Osteocyte (in vitro differentiated cells): ENCODE results near the gene ANKH. TPM values are rescaled to one million over a fixed set of nuclear protein-coding genes. Genes with fewer than 3 reads are reported as not detected.

Experiments used
- DNase-seq: peaks from one replicate; pipeline ENCODE4 v3.0.0; 2021; ENCODE audit warnings: mixed read lengths; ENCODE audit not compliant: unreplicated experiment; ENCODE audit errors: extremely low spot score
- H3K27ac Mint-ChIP-seq: one replicate; pipeline ENCODE4 v1.8.0; 2021; ENCODE audit warnings: mild to moderate bottlenecking, mixed read lengths; ENCODE audit not compliant: unreplicated experiment
- H3K27me3 Mint-ChIP-seq: one replicate; pipeline ENCODE4 v1.8.0; 2021; ENCODE audit warnings: mixed read lengths; ENCODE audit not compliant: unreplicated experiment
- H3K36me3 Mint-ChIP-seq: one replicate; pipeline ENCODE4 v1.8.0; 2021; ENCODE audit warnings: mixed read lengths; ENCODE audit not compliant: unreplicated experiment
- H3K4me1 Mint-ChIP-seq: one replicate; pipeline ENCODE4 v1.8.0; 2021; ENCODE audit warnings: mixed read lengths; ENCODE audit not compliant: unreplicated experiment
- H3K4me3 Mint-ChIP-seq: one replicate; pipeline ENCODE4 v1.8.0; 2021; ENCODE audit warnings: mild to moderate bottlenecking, moderate library complexity, mixed read lengths; ENCODE audit not compliant: unreplicated experiment
- H3K9me3 Mint-ChIP-seq: one replicate; pipeline ENCODE4 v1.8.0; 2021; ENCODE audit warnings: mixed read lengths; ENCODE audit not compliant: unreplicated experiment
- total RNA-seq: library from RNA; stranded (reverse); gene quantifications from 2 replicates; pipeline ENCODE4 v1.2.1, GENCODE V29; 2021
- TF ChIP-seq, protein P1 (sequence below): fragments of 200-600 bp; sonication (generic); IDR thresholded peaks from 2 replicates; pipeline ENCODE4 v1.5.0; 2021; ENCODE audit warnings: antibody characterized with exemption, mild to moderate bottlenecking, moderate library complexity

The ANKH gene
- total RNA-seq, 1 donor from 2014 or later: 50.8 TPM

GRCh38 chr5:14834584-14835550 lies 36.7 kb downstream of the ANKH start:
- no peaks in the 10 kb centered on the region for H3K27me3 Mint-ChIP-seq
- H3K27ac Mint-ChIP-seq: no peak overlapping the region
- H3K4me3 Mint-ChIP-seq: no peak overlapping the region
- TF ChIP-seq, protein P1, sequence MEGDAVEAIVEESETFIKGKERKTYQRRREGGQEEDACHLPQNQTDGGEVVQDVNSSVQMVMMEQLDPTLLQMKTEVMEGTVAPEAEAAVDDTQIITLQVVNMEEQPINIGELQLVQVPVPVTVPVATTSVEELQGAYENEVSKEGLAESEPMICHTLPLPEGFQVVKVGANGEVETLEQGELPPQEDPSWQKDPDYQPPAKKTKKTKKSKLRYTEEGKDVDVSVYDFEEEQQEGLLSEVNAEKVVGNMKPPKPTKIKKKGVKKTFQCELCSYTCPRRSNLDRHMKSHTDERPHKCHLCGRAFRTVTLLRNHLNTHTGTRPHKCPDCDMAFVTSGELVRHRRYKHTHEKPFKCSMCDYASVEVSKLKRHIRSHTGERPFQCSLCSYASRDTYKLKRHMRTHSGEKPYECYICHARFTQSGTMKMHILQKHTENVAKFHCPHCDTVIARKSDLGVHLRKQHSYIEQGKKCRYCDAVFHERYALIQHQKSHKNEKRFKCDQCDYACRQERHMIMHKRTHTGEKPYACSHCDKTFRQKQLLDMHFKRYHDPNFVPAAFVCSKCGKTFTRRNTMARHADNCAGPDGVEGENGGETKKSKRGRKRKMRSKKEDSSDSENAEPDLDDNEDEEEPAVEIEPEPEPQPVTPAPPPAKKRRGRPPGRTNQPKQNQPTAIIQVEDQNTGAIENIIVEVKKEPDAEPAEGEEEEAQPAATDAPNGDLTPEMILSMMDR: no peak
- no peaks in the 10 kb centered on the region for H3K36me3 Mint-ChIP-seq
- peaks cover 15% of the 10 kb centered on the region for H3K4me1 Mint-ChIP-seq
- DNase-seq: no peak
- no peaks in the 10 kb centered on the region for H3K9me3 Mint-ChIP-seq

- Mint-ChIP-seq H3K27ac (no peak overlapping the region), H3K4me1 (peaks cover 22% of the 10 kb centered on the region), H3K4me3 (no peak overlapping the region), H3K27me3 (no peaks in the 10 kb centered on the region), H3K36me3 (no peaks in the 10 kb centered on the region), H3K9me3 (no peaks in the 10 kb centered on the region)
- TF ChIP-seq, protein P1: no peak
- no peak for DNase-seq
These were observed 37.5 kb downstream of the ANKH start for GRCh38 chr5:14834062-14834461.

GRCh38 chr5:14831006-14831338 lies 40.6 kb downstream of the ANKH start:
- Mint-ChIP-seq H3K4me1 (peaks cover 24% of the 10 kb centered on the region), H3K36me3 (no peaks in the 10 kb centered on the region), H3K27me3 (no peaks in the 10 kb centered on the region), H3K27ac (peak overlapping the region; percentile 23), H3K9me3 (no peaks in the 10 kb centered on the region), H3K4me3 (no peak overlapping the region)
- no peak for DNase-seq
- TF ChIP-seq, protein P1: no peak

GRCh38 chr5:14830210-14831005 lies 41.2 kb downstream of the ANKH start:
- Mint-ChIP-seq H3K4me1 (peaks cover 24% of the 10 kb centered on the region), H3K27ac (peak overlapping the region; percentile 54), H3K4me3 (no peak overlapping the region), H3K36me3 (no peaks in the 10 kb centered on the region), H3K9me3 (no peaks in the 10 kb centered on the region), H3K27me3 (no peaks in the 10 kb centered on the region)
- TF ChIP-seq, protein P1: no peak
- DNase-seq: no peak

DNA sequence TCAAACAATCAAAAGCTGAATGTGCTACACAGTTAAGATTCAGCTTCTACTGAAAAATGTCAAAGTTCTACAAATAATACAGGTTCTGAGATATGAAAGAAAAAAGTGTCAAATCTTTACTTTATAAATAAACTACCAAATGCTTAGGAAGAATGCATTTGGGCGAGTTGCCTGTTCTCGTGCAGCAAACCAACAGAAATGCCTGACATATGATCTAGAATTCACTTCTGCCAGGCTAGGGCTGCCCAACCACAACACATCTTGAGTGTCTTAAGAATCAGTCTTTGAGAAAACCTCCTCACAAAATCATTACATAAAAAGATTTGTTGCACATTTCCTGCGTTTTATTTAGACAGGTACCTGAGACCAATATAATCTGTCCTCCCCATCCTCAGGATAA lies 42.2 kb downstream of the ANKH start:
- TF ChIP-seq, protein P1: no peak
- Mint-ChIP-seq H3K9me3 (no peaks in the 10 kb centered on the region), H3K27me3 (no peaks in the 10 kb centered on the region), H3K4me3 (no peak overlapping the region), H3K36me3 (no peaks in the 10 kb centered on the region), H3K27ac (no peak overlapping the region), H3K4me1 (peaks cover 24% of the 10 kb centered on the region)
- DNase-seq: no peak
